GM11168 (cell line): ENCODE data around the gene KIAA0825.

Source experiments
- in situ Hi-C: fragments of 300-500 bp; cut with MboI; formaldehyde crosslinking; loops from one replicate; pipeline ENCODE4 v1.12.0; 2022; ENCODE audit warnings: low sequenced_read_pairs; ENCODE audit not compliant: unreplicated experiment

Gene KIAA0825

GRCh38 chr5:94618493-94619328, at the start of gene KIAA0825, which contains the start of gene SLF1:
Gene KIAA0825, minus strand, starts transcription at chr5:94618604. Its CDS starts 81,478 bp downstream, at chr5:94537126.
Gene SLF1, plus strand, starts transcription at chr5:94618669. Its CDS starts 10,142 bp downstream, at chr5:94628811.
- in situ Hi-C loops, result no loop called here

- in situ Hi-C loops, result no loop called here
These were observed 49.5 kb upstream of the KIAA0825 start for GRCh38 chr5:94667937-94668336.

GRCh38 chr5:94661086-94661485, 42.7 kb upstream of the KIAA0825 start:
- in situ Hi-C loops, result no loop called here

GRCh38 chr5:94660506-94660905, 42.1 kb upstream of the KIAA0825 start:
- in situ Hi-C loops, result no loop called here

- in situ Hi-C loops, result no loop called here
These were observed 39.9 kb upstream of the KIAA0825 start for GRCh38 chr5:94658272-94658671.

GRCh38 chr5:94649874-94650273, 31.5 kb upstream of the KIAA0825 start:
- in situ Hi-C loops, result no loop called here

- in situ Hi-C loops, result no loop called here
These were observed 28.4 kb upstream of the KIAA0825 start for GRCh38 chr5:94646758-94647157.

- in situ Hi-C loops, result no loop called here
These were observed 26.6 kb upstream of the KIAA0825 start for GRCh38 chr5:94645053-94645452.

- in situ Hi-C loops, result no loop called here
These were observed 21.8 kb upstream of the KIAA0825 start for GRCh38 chr5:94640176-94640575.

- in situ Hi-C loops, result no loop called here
These were observed 13.6 kb upstream of the KIAA0825 start for GRCh38 chr5:94632024-94632423.

GRCh38 chr5:94627191-94627590, 8.8 kb upstream of the KIAA0825 start:
- in situ Hi-C loops, result no loop called here

- in situ Hi-C loops, result no loop called here
These were observed 5.5 kb upstream of the KIAA0825 start for GRCh38 chr5:94623877-94624276.

GRCh38 chr5:94623011-94623410, 4.6 kb upstream of the KIAA0825 start:
- in situ Hi-C loops, result no loop called here

- in situ Hi-C loops, result no loop called here
These were observed 3.4 kb upstream of the KIAA0825 start for GRCh38 chr5:94621763-94622162.

- in situ Hi-C loops, result no loop called here
These were observed 1.9 kb upstream of the KIAA0825 start for GRCh38 chr5:94620256-94620655.

- in situ Hi-C loops, result no loop called here
These were observed 343 bp downstream of the KIAA0825 start for GRCh38 chr5:94618029-94618492.

GRCh38 chr5:94615862-94616261, 2.5 kb downstream of the KIAA0825 start:
- in situ Hi-C loops, result no loop called here

- in situ Hi-C loops, result no loop called here
These were observed 4.1 kb downstream of the KIAA0825 start for GRCh38 chr5:94614156-94614805.

- in situ Hi-C loops, result no loop called here
These were observed 4.8 kb downstream of the KIAA0825 start for GRCh38 chr5:94613583-94613982.

GRCh38 chr5:94595281-94595840, 23.0 kb downstream of the KIAA0825 start:
- in situ Hi-C loops, result no loop called here
